Activated CD8-positive, alpha-beta memory T cell treated with anti-CD3 and anti-CD28 coated beads, Interleukin-2, amount 10 ng/mL, durations not matched to agents 7 days and 5 days (primary cell): Measurements from ENCODE around the gene EFCAB5. TPM values are rescaled to one million over a fixed set of nuclear protein-coding genes. Genes with fewer than 3 reads are reported as not detected.
"Not testable (repeated sequence)": the region's sequence is repeated elsewhere in the genome, so short reads cannot be mapped to it uniquely, and the experiment has no call there.

Experiments
- ATAC-seq: fragments of 150-1000 bp; cut with Tn5 transposase; one replicate; pipeline ENCODE4 v1.10.0; 2021; ENCODE audit warnings: moderate library complexity
- CTCF ChIA-PET: fragments of 350-600 bp; sonication (Branson Sonifier 250); formaldehyde crosslinking; loops from one replicate; lab custom pipeline; 2021; ENCODE audit warnings: antibody characterized with exemption; lab: Charles Lee
- DNase-seq: peaks from one replicate; pipeline ENCODE4 v3.0.0-alpha.2; 2020
- H3K27ac Mint-ChIP-seq: one replicate; pipeline ENCODE4 v1.8.0; 2021; ENCODE audit warnings: mild to moderate bottlenecking, mixed read lengths
- H3K27me3 Mint-ChIP-seq: one replicate; pipeline ENCODE4 v1.8.0; 2021; ENCODE audit warnings: mixed read lengths
- H3K36me3 Mint-ChIP-seq: one replicate; pipeline ENCODE4 v1.8.0; 2021; ENCODE audit warnings: mild to moderate bottlenecking, mixed read lengths
- H3K4me1 Mint-ChIP-seq: one replicate; pipeline ENCODE4 v1.8.0; 2021; ENCODE audit warnings: mixed read lengths
- H3K4me3 Mint-ChIP-seq: one replicate; pipeline ENCODE4 v1.8.0; 2021; ENCODE audit warnings: mild to moderate bottlenecking, moderate library complexity, mixed read lengths
- H3K9me3 Mint-ChIP-seq: one replicate; pipeline ENCODE4 v1.8.0; 2022; ENCODE audit warnings: low read depth, mixed read lengths
- total RNA-seq, 2 experiments: library from RNA; stranded (reverse); gene quantifications; one replicate each; pipeline ENCODE4 v1.2.3, GENCODE V29; 2021

The EFCAB5 gene
- total RNA-seq, 2 experiments from 2014 or later = 0.70 to 1.6 TPM

DNA sequence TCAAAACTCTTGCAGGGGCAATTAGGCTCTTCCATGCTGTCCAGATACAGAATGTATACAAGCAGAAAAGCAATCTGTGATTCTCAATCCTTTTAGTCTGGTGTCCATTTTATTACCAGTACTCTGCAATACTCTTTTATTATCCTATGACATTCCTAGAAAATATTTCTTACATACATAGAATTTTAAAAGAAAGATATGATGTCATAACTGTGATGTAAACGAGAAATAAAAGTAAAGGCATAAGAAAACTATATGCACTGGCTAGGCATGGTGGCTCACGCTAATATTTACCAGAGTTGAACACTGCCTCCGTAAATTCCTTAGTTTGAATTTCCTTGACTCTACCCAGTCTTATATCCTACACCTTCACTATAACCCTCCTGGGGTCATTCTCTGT, 55.0 kb downstream of the EFCAB5 start:
- Mint-ChIP-seq H3K4me1 (peaks cover 11% of the 10 kb centered on the region), H3K9me3 (peaks cover 2% of the 10 kb centered on the region), H3K27ac (no peak overlapping the region), H3K4me3 (no peak overlapping the region), H3K27me3 (peaks cover 7% of the 10 kb centered on the region), H3K36me3 (no peaks in the 10 kb centered on the region)
- CTCF ChIA-PET = no interaction called here
- DNase-seq (no peak), ATAC-seq (no peak)

DNA sequence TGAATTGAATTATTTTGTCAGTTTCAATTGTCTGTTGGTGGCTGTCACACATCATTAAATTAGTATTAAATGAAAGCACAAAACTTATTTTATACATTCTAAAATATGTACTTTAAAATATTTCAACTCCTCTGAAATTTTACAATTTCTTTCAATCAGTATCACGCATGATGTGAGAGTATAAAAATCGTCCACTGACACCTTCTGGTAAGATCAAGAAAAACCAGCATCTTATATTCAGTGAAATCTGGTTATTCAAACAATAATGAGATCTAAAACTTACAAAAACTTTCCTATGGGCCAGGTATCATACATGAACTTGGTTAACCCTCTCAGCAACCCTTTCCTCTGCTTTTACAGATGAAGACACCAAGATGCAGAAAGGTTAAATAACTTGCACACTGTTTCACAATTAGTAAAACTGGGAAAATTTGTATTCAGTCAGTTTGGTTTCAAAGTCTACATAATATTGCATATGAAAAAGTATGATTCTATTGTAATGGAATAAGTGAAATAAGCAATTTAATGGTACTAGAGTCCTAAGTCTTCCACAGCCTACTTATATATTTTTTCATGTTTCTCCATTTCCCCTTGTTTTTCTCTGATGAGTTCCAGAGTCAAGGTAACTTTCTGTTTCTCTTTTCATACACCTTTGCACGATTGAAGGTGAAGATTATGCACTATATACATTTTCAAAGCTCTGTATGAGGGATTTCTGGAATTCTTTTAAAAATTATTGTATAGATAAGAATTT, 58.7 kb downstream of the EFCAB5 start:
- DNase-seq (no peak), ATAC-seq (no peak)
- peaks cover 12% of the 10 kb centered on the region for H3K4me1 Mint-ChIP-seq
- CTCF ChIA-PET = interaction anchor here (1.1 to 1.4 kb wide), 2 partner anchors 69 to 93 kb away, joined by 3 to 9 read pairs; partner anchors contain the start of gene SSH2
- H3K9me3 Mint-ChIP-seq = no peaks in the 10 kb centered on the region
- peak overlapping the region; percentile 24 for H3K4me3 Mint-ChIP-seq
- H3K27me3 Mint-ChIP-seq = peaks cover 7% of the 10 kb centered on the region
- H3K27ac Mint-ChIP-seq = peak overlapping the region; percentile 17
- no peaks in the 10 kb centered on the region for H3K36me3 Mint-ChIP-seq

DNA sequence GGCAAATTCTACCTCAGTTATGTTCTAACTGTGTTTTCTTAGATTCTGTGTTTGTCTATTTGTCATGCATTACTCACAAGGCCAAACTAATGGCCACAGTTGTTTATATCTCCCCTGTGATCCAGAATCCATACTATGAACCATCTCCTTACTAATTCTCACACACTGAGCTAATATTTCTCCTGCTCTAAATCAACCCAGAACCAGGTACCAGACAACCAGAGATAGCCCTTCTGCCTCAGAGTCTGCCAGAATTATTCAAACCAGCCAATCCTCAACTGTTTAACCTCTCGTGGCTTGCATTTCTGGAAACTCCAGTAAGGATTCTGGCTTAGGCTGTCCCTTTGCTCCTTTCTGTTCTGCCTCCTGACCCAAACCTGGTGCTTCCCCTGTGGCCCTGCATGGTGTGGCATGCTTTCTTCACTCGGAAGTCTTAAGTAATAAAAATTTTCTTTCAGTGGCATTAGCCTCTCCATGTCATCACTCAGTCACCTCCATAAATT, 59.4 kb downstream of the EFCAB5 start:
- peak overlapping the region; percentile 24 for H3K4me3 Mint-ChIP-seq
- peak overlapping the region; percentile 62 for H3K27ac Mint-ChIP-seq
- no peaks in the 10 kb centered on the region for H3K36me3 Mint-ChIP-seq
- CTCF ChIA-PET = interaction anchor here (1.4 kb wide), 1 partner anchor 70 kb away, joined by 9 read pairs; the partner anchor contains the start of gene SSH2
- H3K27me3 Mint-ChIP-seq = peaks cover 3% of the 10 kb centered on the region
- DNase-seq (no peak), ATAC-seq (peak; percentile 12)
- no peaks in the 10 kb centered on the region for H3K9me3 Mint-ChIP-seq
- peaks cover 12% of the 10 kb centered on the region for H3K4me1 Mint-ChIP-seq

DNA sequence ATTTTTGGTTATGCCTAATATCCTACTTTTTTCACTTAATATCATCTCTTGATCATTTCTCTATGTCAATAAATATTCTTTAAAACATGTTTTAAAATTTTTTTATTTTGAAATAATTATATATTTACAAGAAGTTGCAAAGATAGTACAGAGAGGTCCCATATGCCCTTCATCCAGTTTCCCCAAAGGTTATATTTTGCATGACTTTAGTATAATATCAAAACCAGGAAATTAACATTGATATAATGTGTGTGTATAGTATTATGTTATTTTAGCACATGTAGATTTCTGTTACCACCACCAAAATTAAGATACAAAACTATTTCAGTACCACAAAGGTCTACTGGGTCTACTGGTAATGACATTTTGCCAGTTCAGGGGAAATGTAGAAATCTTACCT, 60.7 kb downstream of the EFCAB5 start:
- H3K36me3 Mint-ChIP-seq = no peaks in the 10 kb centered on the region
- H3K27ac Mint-ChIP-seq = no peak overlapping the region
- peaks cover 3% of the 10 kb centered on the region for H3K27me3 Mint-ChIP-seq
- H3K4me3 Mint-ChIP-seq = no peak overlapping the region
- H3K9me3 Mint-ChIP-seq = no peaks in the 10 kb centered on the region
- CTCF ChIA-PET = no interaction called here
- H3K4me1 Mint-ChIP-seq = peaks cover 12% of the 10 kb centered on the region
- DNase-seq (no peak), ATAC-seq (no peak)

DNA sequence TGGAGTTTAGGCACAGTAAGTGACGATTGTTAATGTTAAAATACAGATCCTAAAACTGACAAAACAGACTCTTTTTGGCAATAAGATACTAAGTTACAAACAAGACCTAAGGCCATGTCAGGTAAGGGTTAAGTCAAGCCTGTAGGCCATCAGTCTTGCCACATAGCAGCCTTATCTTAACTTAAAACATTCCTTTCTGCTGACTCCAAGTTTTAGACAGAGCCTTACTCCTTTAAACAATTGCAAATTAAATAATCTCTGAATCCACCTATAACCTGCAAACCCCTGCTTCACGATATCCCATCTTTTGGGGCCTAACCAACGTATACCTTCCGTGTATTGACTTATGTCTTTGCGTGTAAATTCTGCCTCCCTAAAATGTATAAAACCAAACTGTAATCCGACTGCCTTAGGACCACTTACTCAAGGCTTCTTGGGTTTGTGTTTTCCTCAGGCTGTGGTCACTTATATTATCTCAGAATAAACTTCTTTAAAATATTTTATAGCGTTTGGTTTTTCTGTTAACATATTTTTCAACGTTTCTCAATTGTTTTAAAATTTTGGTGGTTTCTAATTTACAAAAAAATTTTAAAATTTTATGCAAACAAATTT, 64.4 kb downstream of the EFCAB5 start:
- H3K4me3 Mint-ChIP-seq = no peak overlapping the region
- CTCF ChIA-PET = no interaction called here
- no peak for ATAC-seq

GRCh38 chr17:30011934-30012333, 70.5 kb downstream of the EFCAB5 start:
- H3K27ac Mint-ChIP-seq, CTCF ChIA-PET, DNase-seq, ATAC-seq, H3K4me1 Mint-ChIP-seq, H3K9me3 Mint-ChIP-seq, H3K36me3 Mint-ChIP-seq, H3K4me3 Mint-ChIP-seq: not testable (repeated sequence)
- H3K27me3 Mint-ChIP-seq = peaks cover 15% of the 10 kb centered on the region

More for the DNA sequence above, 64.4 kb downstream of the EFCAB5 start:
- Mint-ChIP-seq H3K9me3 (no peaks in the 10 kb centered on the region), H3K36me3 (no peaks in the 10 kb centered on the region), H3K4me1 (peaks cover 5% of the 10 kb centered on the region), H3K27ac (no peak overlapping the region), H3K27me3 (no peaks in the 10 kb centered on the region)
- DNase-seq = no peak

DNA sequence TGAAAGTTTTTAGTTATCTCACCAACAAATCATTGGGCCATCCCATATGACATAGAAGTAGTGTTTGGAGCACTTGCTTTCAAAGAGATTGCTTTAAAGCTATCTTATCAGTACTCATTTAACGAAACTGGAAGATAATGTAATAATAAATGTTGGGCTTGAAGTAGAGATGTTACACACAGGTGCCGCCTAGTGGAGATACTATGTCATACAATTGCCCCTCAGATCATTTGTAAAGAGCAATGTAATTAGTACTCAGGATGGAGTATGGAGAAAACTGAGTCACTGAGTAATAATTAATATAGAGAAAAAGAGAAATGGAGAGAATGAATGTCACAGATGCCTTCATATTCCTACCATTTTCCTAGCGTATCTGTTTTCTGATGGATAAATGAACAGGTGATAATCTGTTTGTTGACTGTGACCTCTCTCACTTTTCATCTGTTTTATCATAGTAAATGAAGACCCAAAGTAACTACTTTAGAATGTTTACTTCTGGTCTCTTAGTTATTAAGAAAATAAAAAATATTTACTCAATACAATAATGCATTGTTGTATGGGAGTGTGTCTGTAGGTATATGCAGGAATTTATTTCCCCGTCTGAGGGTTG, 80.4 kb downstream of the EFCAB5 start:
- no peaks in the 10 kb centered on the region for H3K36me3 Mint-ChIP-seq
- CTCF ChIA-PET = interaction anchor here (0.6 to 4.0 kb wide), 15 partner anchors 10 to 383 kb away, joined by 3 to 13 read pairs (median 4); partner anchors contain the start of gene SSH2
- peaks cover 13% of the 10 kb centered on the region for H3K27me3 Mint-ChIP-seq
- H3K4me3 Mint-ChIP-seq = no peak overlapping the region
- peaks cover 1% of the 10 kb centered on the region for H3K4me1 Mint-ChIP-seq
- peak; percentile 47 for DNase-seq
- no peak overlapping the region for H3K27ac Mint-ChIP-seq
- ATAC-seq = no peak
- no peaks in the 10 kb centered on the region for H3K9me3 Mint-ChIP-seq

GRCh38 chr17:30025325-30025724, 83.9 kb downstream of the EFCAB5 start:
- H3K4me1 Mint-ChIP-seq, H3K27me3 Mint-ChIP-seq, ATAC-seq, DNase-seq, H3K36me3 Mint-ChIP-seq, H3K4me3 Mint-ChIP-seq, H3K27ac Mint-ChIP-seq, CTCF ChIA-PET, H3K9me3 Mint-ChIP-seq: not testable (repeated sequence)

DNA sequence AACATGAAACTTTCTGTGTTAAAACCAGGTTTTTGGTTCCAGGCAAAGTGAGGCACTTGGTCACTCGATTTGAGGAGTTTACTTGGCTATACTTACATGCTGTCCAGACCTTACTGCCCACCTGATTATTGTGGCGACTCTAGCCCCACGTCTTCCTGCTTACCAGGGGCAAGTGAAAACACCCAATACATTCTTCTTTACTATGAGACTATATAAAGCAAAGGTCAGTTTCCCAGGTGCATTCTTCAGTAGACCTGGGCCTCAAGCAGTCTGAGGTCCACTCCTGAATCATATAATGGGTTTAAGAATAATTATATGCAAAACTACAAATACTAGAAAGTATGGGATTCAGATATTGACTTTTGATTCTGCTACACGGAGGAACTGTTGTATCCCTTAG, 86.2 kb downstream of the EFCAB5 start:
- Mint-ChIP-seq H3K27ac (no peak overlapping the region), H3K9me3 (no peaks in the 10 kb centered on the region), H3K4me1 (peaks cover 2% of the 10 kb centered on the region), H3K36me3 (no peaks in the 10 kb centered on the region), H3K27me3 (peaks cover 4% of the 10 kb centered on the region), H3K4me3 (no peak overlapping the region)
- ATAC-seq (no peak), DNase-seq (no peak)
- CTCF ChIA-PET = interaction anchor here (1.1 to 5.6 kb wide), 3 partner anchors 13 to 71 kb away, joined by 5 to 45 read pairs (median 6); no protein-coding TSS in a partner anchor

GRCh38 chr17:30031214-30031869, 89.9 kb downstream of the EFCAB5 start:
- H3K27me3 Mint-ChIP-seq = peaks cover 9% of the 10 kb centered on the region
- CTCF ChIA-PET = interaction anchor here (1.3 to 5.6 kb wide), 3 partner anchors 11 to 63 kb away, joined by 4 to 45 read pairs (median 4); no protein-coding TSS in a partner anchor

GRCh38 chr17:30035369-30035768, 93.9 kb downstream of the EFCAB5 start:
- ATAC-seq (no peak), DNase-seq (no peak)
- H3K4me3 Mint-ChIP-seq = no peak overlapping the region
- H3K27me3 Mint-ChIP-seq = peaks cover 9% of the 10 kb centered on the region
- no peak overlapping the region for H3K27ac Mint-ChIP-seq
- peaks cover 4% of the 10 kb centered on the region for H3K4me1 Mint-ChIP-seq
- H3K36me3 Mint-ChIP-seq = peaks cover 6% of the 10 kb centered on the region
- CTCF ChIA-PET = interaction anchor here (0.7 kb wide), 1 partner anchor 150 kb away, joined by 3 read pairs; no protein-coding TSS in a partner anchor
- no peaks in the 10 kb centered on the region for H3K9me3 Mint-ChIP-seq

More at GRCh38 chr17:30031214-30031869, 89.9 kb downstream of the EFCAB5 start:
- no peaks in the 10 kb centered on the region for H3K9me3 Mint-ChIP-seq
- no peak for DNase-seq
- H3K27ac Mint-ChIP-seq = no peak overlapping the region
- H3K36me3 Mint-ChIP-seq = no peaks in the 10 kb centered on the region
- peaks cover 2% of the 10 kb centered on the region for H3K4me1 Mint-ChIP-seq
- H3K4me3 Mint-ChIP-seq = no peak overlapping the region
- ATAC-seq = no peak

- not testable (repeated sequence) for H3K9me3 Mint-ChIP-seq, ATAC-seq, DNase-seq, H3K4me1 Mint-ChIP-seq, H3K4me3 Mint-ChIP-seq, H3K27ac Mint-ChIP-seq
- CTCF ChIA-PET = interaction anchor here (0.8 to 1.5 kb wide), 3 partner anchors 13 to 109 kb away, joined by 3 to 6 read pairs (median 4); no protein-coding TSS in a partner anchor
- Mint-ChIP-seq H3K36me3 (peaks cover 20% of the 10 kb centered on the region), H3K27me3 (peaks cover 22% of the 10 kb centered on the region)
These were observed 99.5 kb downstream of the EFCAB5 start for GRCh38 chr17:30040719-30041518.
